Mesendoderm (in vitro differentiated cells): ENCODE results near the gene KRT71.
A peak's percentile ranks its signal among the peaks of the same experiment; 100 is the strongest.
"Not testable (repeated sequence)": the region's sequence is repeated elsewhere in the genome, so short reads cannot be mapped to it uniquely, and the experiment has no call there.

ENCODE experiments used
- DNase-seq: peaks from one replicate; pipeline ENCODE4 v3.0.0; 2013
- H2AK5ac ChIP-seq: 2 replicates; pipeline ENCODE4 v1.6.1; 2013; ENCODE audit warnings: low read length, inconsistent platforms
- H2BK120ac ChIP-seq: 2 replicates; pipeline ENCODE4 v1.6.1; 2013; ENCODE audit warnings: low read depth, mild to moderate bottlenecking, low read length, moderate library complexity, mixed read lengths
- H2BK15ac ChIP-seq: replicated peaks from 2 replicates; pipeline ENCODE4 v1.6.1; 2013; ENCODE audit warnings: low read depth, mild to moderate bottlenecking, moderate library complexity
- H2BK5ac ChIP-seq: 2 replicates; pipeline ENCODE4 v1.6.1; 2013; ENCODE audit warnings: low read length, inconsistent platforms
- H3K18ac ChIP-seq: 2 replicates; pipeline ENCODE4 v1.6.1; 2013; ENCODE audit warnings: mild to moderate bottlenecking, low read length, mixed read lengths
- H3K23ac ChIP-seq: one replicate; pipeline ENCODE4 v1.6.1; 2013; ENCODE audit warnings: low read length
- H3K27ac ChIP-seq: 2 replicates; pipeline ENCODE4 v1.5.1; 2013; ENCODE audit warnings: low read depth, mild to moderate bottlenecking, inconsistent platforms, low read length, moderate library complexity
- H3K27me3 ChIP-seq: 2 replicates; pipeline ENCODE4 v1.6.1; 2013; ENCODE audit warnings: low read length, control low read depth, mild to moderate bottlenecking, inconsistent platforms; ENCODE audit not compliant: insufficient read depth, poor library complexity
- H3K36me3 ChIP-seq: 2 replicates; pipeline ENCODE4 v1.6.1; 2013; ENCODE audit warnings: low read length, inconsistent platforms; ENCODE audit not compliant: control insufficient read depth, insufficient read depth
- H3K4ac ChIP-seq: one replicate; pipeline ENCODE4 v1.6.1; 2013; ENCODE audit warnings: low read depth, mild to moderate bottlenecking, low read length, moderate library complexity
- H3K4me1 ChIP-seq: 2 replicates; pipeline ENCODE4 v1.6.1; 2013; ENCODE audit warnings: low read depth, low read length, inconsistent platforms; ENCODE audit not compliant: control insufficient read depth
- H3K4me2 ChIP-seq: 2 replicates; pipeline ENCODE4 v1.6.1; 2013; ENCODE audit warnings: low read length
- H3K4me3 ChIP-seq: 2 replicates; pipeline ENCODE4 v1.5.1; 2013; ENCODE audit warnings: mild to moderate bottlenecking, low read length
- H3K56ac ChIP-seq: one replicate; pipeline ENCODE4 v1.6.1; 2013; ENCODE audit warnings: low read length
- H3K79me1 ChIP-seq: 2 replicates; pipeline ENCODE4 v1.6.1; 2013; ENCODE audit warnings: low read length, inconsistent platforms
- H3K79me2 ChIP-seq: 2 replicates; pipeline ENCODE4 v1.6.1; 2013; ENCODE audit warnings: mild to moderate bottlenecking, low read length; ENCODE audit not compliant: control insufficient read depth, insufficient read depth
- H3K9ac ChIP-seq: 2 replicates; pipeline ENCODE4 v1.6.1; 2013; ENCODE audit warnings: low read length, inconsistent platforms
- H4K5ac ChIP-seq: one replicate; pipeline ENCODE4 v1.6.1; 2013; ENCODE audit warnings: low read length
- H4K8ac ChIP-seq: one replicate; pipeline ENCODE4 v1.6.1; 2013; ENCODE audit warnings: low read depth, mild to moderate bottlenecking, control low read depth, low read length, moderate library complexity
- WGBS: extraction: QIAGEN DNeasy Blood & Tissue Kit; methylation state at CpG from one replicate; pipeline ENCODE4 v1.1.7; 2013; ENCODE audit warnings: low lambda C conversion rate, missing lambda C conversion rate; ENCODE audit not compliant: insufficient coverage; ENCODE audit errors: extremely low coverage; 5-methylcytosine and 5-hydroxymethylcytosine counted together

KRT71 gene

DNA sequence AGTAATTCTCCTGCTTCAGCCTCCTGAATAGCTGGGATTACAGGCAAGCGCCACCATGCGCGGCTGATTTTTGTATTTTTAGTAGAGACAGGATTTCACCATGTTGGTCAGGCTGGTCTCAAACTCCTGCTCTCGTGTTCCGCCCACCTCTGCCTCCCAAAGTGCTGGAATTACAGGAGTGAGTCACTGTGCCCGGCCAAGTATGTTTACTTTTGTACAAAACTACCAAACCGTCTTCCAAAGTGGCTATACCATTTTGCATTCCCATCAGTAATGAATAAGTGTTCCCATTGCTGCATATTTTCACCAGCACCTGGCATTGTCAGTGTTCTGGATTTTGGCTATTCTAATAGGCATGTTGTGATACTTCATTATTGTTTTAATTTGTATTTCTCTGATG is 51.5 kb downstream of the KRT71 start:
- no peaks in the 10 kb centered on the region for H3K36me3 ChIP-seq
- no peak overlapping the region for H2BK120ac ChIP-seq
- no peak overlapping the region for H2BK15ac ChIP-seq
- no peak overlapping the region for H4K8ac ChIP-seq
- no peak overlapping the region for H3K4me3 ChIP-seq
- no peak overlapping the region for H3K56ac ChIP-seq
- H3K23ac ChIP-seq, result no peak overlapping the region
- H3K18ac ChIP-seq, result no peak overlapping the region
- H3K4me1 ChIP-seq, result peaks cover 5% of the 10 kb centered on the region
- no peaks in the 10 kb centered on the region for H3K27me3 ChIP-seq
- no peak overlapping the region for H3K4me2 ChIP-seq
- no peak overlapping the region for H3K4ac ChIP-seq
- H4K5ac ChIP-seq, result no peak overlapping the region
- no peaks in the 10 kb centered on the region for H3K79me2 ChIP-seq
- H3K79me1 ChIP-seq, result no peaks in the 10 kb centered on the region
- H2AK5ac ChIP-seq, result no peak overlapping the region
- H2BK5ac ChIP-seq, result no peak overlapping the region
- WGBS, result no CpG with 5 or more reads among the region's 7 CpGs
- H3K27ac ChIP-seq, result no peak overlapping the region
- H3K9ac ChIP-seq, result no peak overlapping the region
- DNase-seq, result no peak

- H3K56ac ChIP-seq, H2BK5ac ChIP-seq, H3K27me3 ChIP-seq, H3K36me3 ChIP-seq, H3K23ac ChIP-seq, H3K79me2 ChIP-seq, H3K4me2 ChIP-seq, H3K27ac ChIP-seq, H2BK120ac ChIP-seq, H4K8ac ChIP-seq, H2BK15ac ChIP-seq, DNase-seq, H4K5ac ChIP-seq, H3K4ac ChIP-seq, H3K4me3 ChIP-seq, H3K18ac ChIP-seq, H2AK5ac ChIP-seq, H3K9ac ChIP-seq, H3K79me1 ChIP-seq: not testable (repeated sequence)
- WGBS, result no CpG with 5 or more reads among the region's 6 CpGs
- H3K4me1 ChIP-seq, result peaks cover 14% of the 10 kb centered on the region
Measured at GRCh38 chr12:52500574-52500973, 52.4 kb downstream of the KRT71 start.

GRCh38 chr12:52499806-52500560 is 53.0 kb downstream of the KRT71 start:
- no peak overlapping the region for H3K18ac ChIP-seq
- H3K4me2 ChIP-seq, result no peak overlapping the region
- no peak overlapping the region for H3K27ac ChIP-seq
- no peak overlapping the region for H2BK15ac ChIP-seq
- no peak overlapping the region for H3K23ac ChIP-seq
- H2BK5ac ChIP-seq, result no peak overlapping the region
- H4K5ac ChIP-seq, result no peak overlapping the region
- no peaks in the 10 kb centered on the region for H3K79me2 ChIP-seq
- no peak for DNase-seq
- H3K56ac ChIP-seq, result no peak overlapping the region
- H4K8ac ChIP-seq, result no peak overlapping the region
- no peak overlapping the region for H3K9ac ChIP-seq
- H3K27me3 ChIP-seq, result no peaks in the 10 kb centered on the region
- no peak overlapping the region for H3K4ac ChIP-seq
- no peaks in the 10 kb centered on the region for H3K79me1 ChIP-seq
- H2BK120ac ChIP-seq, result no peak overlapping the region
- H3K4me3 ChIP-seq, result no peak overlapping the region
- H3K36me3 ChIP-seq, result no peaks in the 10 kb centered on the region
- no CpG with 5 or more reads among the region's 5 CpGs for WGBS
- no peak overlapping the region for H2AK5ac ChIP-seq
- peaks cover 18% of the 10 kb centered on the region for H3K4me1 ChIP-seq

DNA sequence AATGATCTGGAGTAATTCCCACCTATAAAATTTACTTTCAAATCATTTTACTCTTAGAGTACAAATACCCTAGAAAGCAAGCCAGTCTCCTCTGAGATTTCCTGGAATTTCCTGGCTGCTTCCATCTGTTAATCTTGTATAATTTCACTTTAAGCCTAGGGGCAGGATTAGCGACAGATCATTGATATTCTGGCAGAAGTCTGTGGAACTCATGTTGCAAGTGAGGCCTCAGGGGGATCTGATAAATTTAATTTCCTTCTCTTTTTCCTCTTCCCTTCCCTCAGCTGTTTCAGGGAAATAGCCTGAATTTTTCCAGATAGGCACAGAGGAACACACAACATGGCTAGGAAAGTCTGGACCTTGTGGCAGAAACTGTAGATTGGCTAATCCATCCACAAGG is 54.0 kb downstream of the KRT71 start:
- Histone ChIP-seq H3K79me1 (no peaks in the 10 kb centered on the region), H3K18ac (no peak overlapping the region), H3K4me3 (no peak overlapping the region), H3K23ac (no peak overlapping the region), H3K56ac (no peak overlapping the region), H2BK5ac (no peak overlapping the region), H2BK15ac (no peak overlapping the region), H2AK5ac (no peak overlapping the region), H4K5ac (no peak overlapping the region), H3K79me2 (no peaks in the 10 kb centered on the region), H3K4ac (no peak overlapping the region), H2BK120ac (no peak overlapping the region), H3K4me1 (peaks cover 26% of the 10 kb centered on the region), H3K9ac (no peak overlapping the region), H3K27ac (no peak overlapping the region), H3K36me3 (no peaks in the 10 kb centered on the region), H4K8ac (no peak overlapping the region), H3K4me2 (no peak overlapping the region), H3K27me3 (no peaks in the 10 kb centered on the region)
- DNase-seq, result peak; percentile 16
- no CpG with 5 or more reads among the region's 1 CpG for WGBS

DNA sequence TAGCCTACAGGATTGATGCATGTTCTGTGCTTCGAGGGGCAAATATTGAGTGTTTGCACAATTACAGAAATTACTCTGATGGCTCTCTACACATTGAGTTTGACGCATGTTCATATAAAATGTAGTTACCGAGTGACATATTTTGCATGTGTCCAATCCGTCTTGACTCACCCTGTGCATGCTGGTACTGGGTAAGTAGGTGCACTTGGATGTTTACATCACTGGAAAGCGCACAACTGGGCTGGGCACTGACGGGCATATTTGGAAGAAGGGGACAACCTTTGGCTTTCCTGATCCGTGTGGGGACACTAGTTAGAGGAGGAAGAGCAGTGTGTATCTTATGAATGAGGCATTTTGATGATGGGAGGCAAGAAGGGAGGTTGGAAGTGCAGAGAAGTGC is 55.0 kb downstream of the KRT71 start:
- no peak overlapping the region for H3K18ac ChIP-seq
- no peaks in the 10 kb centered on the region for H3K27me3 ChIP-seq
- H3K9ac ChIP-seq, result no peak overlapping the region
- H2BK120ac ChIP-seq, result no peak overlapping the region
- peak overlapping the region; percentile 60 for H2AK5ac ChIP-seq
- H4K5ac ChIP-seq, result no peak overlapping the region
- H3K79me2 ChIP-seq, result no peaks in the 10 kb centered on the region
- no peak overlapping the region for H2BK5ac ChIP-seq
- no peak overlapping the region for H4K8ac ChIP-seq
- peak overlapping the region; percentile 4 for H3K4ac ChIP-seq
- H3K79me1 ChIP-seq, result no peaks in the 10 kb centered on the region
- H3K56ac ChIP-seq, result peak overlapping the region; percentile 34
- H2BK15ac ChIP-seq, result no peak overlapping the region
- no peaks in the 10 kb centered on the region for H3K36me3 ChIP-seq
- no peak overlapping the region for H3K4me2 ChIP-seq
- H3K4me1 ChIP-seq, result peaks cover 26% of the 10 kb centered on the region
- DNase-seq, result no peak
- no CpG with 5 or more reads among the region's 7 CpGs for WGBS
- H3K27ac ChIP-seq, result no peak overlapping the region
- H3K23ac ChIP-seq, result no peak overlapping the region
- H3K4me3 ChIP-seq, result no peak overlapping the region

- Histone ChIP-seq H4K5ac (no peak overlapping the region), H3K56ac (peak overlapping the region; percentile 78), H3K4me2 (no peak overlapping the region), H3K4ac (peak overlapping the region; percentile 41), H2BK120ac (no peak overlapping the region), H3K36me3 (no peaks in the 10 kb centered on the region), H3K9ac (no peak overlapping the region), H3K18ac (peak overlapping the region; percentile 9), H3K27me3 (no peaks in the 10 kb centered on the region), H3K4me3 (no peak overlapping the region), H2AK5ac (peak overlapping the region; percentile 38), H3K27ac (peak overlapping the region; percentile 72), H2BK5ac (peak overlapping the region; percentile 83), H3K4me1 (peaks cover 26% of the 10 kb centered on the region), H4K8ac (no peak overlapping the region), H3K79me1 (no peaks in the 10 kb centered on the region), H3K23ac (no peak overlapping the region), H2BK15ac (no peak overlapping the region), H3K79me2 (no peaks in the 10 kb centered on the region)
- no CpG with 5 or more reads among the region's 4 CpGs for WGBS
- DNase-seq, result peak; percentile 99
Measured at GRCh38 chr12:52496590-52497071, 56.3 kb downstream of the KRT71 start.
